GM21423 (cell line): ENCODE data around the gene WASF1.
"Not testable (repeated sequence)": the region's sequence is repeated elsewhere in the genome, so short reads cannot be mapped to it uniquely, and the experiment has no call there.

Experiments used
- ATAC-seq: cut with Tn5 transposase; IDR thresholded peaks from one replicate; pipeline ENCODE4 v1.9.1; 2021; ENCODE audit warnings: mild to moderate bottlenecking, moderate library complexity; ENCODE audit not compliant: unreplicated experiment

Gene WASF1

DNA sequence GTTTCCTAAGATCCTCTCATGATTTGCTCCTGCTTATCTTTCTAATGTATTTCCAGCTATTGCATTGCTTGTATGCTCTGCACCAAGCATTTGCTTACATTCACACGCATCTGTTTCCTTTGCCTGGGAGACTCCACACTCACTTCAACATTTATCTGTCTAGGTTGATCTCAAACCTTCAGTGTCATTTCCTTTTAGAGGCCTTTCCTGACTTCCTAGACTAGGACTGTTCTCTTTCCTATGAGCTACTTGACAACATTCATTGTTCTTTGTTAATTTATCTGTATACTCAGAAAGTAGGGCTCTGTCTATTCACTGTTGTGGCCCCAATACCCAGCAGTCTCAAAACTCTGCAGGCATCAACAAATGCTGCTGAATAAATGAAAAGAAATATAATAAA, 84.4 kb downstream of the WASF1 start:
- ATAC-seq = no peak

- ATAC-seq = no peak
Observed at GRCh38 chr6:110093981-110094380, 85.5 kb downstream of the WASF1 start.

GRCh38 chr6:110090876-110091275, 88.6 kb downstream of the WASF1 start:
- no peak for ATAC-seq

- ATAC-seq = no peak
Observed at GRCh38 chr6:110089323-110089722, 90.1 kb downstream of the WASF1 start.

- no peak for ATAC-seq
Observed at GRCh38 chr6:110085285-110085684, 94.2 kb downstream of the WASF1 start.

DNA sequence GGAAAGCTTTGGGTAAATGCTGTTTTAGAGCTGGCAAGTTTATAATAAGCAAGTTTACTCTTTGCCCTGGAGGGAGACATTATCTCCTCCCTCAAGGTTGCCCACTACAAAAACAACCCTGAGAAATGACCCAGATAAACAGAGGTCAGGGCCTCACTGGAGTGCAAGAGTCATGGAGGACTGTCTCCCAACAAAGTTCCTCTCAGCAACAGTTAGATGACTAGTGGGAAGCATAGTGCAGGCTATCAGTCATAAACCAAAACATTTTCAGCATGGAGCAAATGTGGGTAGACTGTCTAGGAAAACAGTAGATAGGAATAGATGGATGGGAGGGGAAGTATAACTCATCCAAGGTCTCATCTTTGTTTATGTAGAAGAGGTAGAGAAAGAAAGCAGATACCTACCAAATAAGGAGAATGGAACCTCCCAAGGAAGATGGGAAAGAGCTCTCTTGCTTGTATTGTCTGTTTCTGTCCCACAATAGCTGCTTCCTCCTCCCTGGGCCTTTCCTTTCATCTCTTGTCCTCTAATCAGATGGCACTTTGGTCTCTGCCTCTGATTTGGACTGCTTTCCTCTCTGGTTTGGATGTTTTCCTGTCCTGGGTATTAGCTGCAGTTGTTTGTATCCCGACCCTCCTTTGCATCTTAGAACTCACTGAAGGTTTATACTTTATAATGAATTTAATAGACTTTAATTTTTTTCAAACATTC, 95.4 kb downstream of the WASF1 start:
- no peak for ATAC-seq

DNA sequence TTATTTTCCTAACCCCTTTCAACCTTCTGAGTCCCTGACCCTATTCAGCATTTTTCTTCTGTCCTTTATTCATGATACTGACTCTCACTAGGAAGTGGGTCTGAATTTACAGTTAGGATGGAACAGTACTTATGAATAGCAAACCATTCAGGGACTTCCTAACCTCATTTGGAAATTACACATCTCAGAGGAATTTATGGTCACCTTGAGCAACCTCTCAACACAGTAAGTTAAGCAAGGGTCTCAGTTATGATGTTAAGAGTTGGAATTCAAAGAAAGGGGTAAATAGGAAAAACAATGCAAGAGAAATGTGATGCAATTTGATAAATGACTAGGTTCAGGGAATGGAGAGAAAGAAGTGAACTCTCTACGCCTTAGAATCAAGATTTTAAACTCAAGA, 104.1 kb downstream of the WASF1 start:
- no peak for ATAC-seq

DNA sequence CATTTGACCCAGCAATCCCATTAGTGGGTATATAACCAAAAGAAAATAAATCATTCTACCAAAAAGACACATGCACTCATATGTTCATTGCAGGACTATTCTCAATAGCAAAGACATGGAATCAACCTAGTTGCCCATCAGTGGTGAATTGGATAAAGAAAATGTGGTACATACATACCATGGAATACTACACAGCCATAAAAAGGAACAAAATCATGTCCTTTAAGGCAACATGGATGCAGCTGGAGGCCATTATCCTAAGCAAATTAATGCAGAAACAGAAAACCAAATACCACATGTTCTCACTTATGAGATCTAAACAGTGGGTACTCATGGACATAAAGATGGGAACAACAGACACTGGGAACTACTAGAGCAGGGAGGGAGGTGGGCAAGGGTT, 106.0 kb downstream of the WASF1 start:
- not testable (repeated sequence) for ATAC-seq

DNA sequence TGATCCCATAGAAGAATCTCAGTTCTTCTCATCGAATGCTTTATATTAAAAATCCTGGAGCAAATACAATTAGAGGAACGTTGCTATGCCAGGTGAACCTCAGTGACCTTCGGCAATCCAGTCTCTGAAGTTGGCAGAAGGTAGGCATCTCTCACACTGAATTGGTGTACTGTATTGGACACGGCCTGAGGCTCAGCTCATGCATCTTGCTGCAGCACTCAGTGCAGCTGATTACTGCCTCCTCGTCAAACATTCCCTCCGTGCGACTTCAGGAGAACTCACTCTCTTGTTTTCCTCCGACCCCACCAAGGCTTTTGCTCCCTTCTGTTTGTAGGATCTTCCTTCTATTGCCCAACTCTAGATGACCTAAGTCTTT, 110.9 kb downstream of the WASF1 start:
- no peak for ATAC-seq

GRCh38 chr6:110067837-110068591, 111.5 kb downstream of the WASF1 start:
- no peak for ATAC-seq

DNA sequence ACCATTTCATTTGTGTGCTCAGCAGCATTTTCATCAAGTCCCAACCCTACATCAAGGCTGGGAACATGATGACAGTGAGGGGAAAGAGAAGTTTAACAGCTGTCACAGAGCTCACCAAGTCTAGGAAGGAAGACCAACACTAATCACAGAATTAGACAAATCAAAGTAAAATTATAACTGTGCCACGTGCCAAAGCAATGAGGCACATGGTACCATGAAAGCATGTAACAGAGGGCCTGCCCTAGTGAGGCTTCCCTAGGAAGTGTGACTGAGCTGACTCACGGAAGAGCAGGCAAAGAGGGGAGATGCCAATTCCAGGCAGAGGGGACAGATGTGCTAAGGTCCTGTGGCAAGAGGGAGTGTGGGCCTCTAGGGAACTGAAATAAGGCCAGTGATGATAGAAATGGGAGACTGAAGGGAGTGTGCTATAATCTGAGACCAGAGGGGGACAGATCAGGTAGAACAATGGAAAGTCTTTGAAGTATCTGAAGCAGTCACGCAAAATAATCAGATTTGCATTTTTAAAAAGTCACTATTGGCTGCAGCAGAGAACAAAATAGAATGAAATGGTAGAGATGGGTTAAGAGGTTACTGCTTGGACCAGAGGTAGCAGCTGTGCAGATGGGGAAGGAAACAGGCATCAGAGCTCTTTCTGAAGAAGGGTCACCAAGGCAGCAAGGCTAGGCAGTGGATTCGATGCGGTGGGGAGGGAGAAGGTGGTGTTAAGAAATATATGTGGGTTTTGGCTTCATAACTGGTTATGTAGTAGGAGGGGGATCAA, 114.5 kb downstream of the WASF1 start:
- no peak for ATAC-seq

DNA sequence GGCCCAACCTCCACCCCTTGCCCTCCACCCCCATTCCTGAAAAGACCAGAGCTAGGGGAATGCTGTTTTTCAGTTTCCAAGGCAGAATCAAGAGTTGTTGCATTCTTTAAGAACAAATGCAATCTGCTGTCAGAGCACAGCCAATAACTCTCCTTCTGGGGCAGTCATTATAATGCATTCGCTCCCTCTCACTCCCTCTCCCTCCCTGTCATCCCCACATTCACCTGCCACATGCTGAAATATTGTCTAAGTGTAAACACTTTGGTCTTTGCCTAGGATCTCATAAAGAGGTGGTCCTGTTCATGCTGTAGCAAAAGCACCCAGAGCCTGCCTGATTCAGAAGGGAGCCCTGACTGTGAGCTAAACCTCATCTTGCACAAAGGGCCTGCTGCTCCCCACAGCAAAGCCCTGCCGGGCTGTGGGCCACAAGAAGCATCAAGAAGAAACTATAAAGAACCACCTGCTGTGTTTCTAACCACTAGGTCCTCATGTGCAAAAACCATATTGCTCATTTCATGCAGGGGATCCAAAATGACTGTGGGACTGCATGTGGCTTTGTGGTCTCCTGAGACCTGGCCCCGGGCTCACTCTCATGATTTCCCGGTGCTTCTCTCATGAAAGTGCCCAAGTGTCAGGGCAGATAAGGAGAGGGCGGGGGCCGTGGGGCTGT, 115.7 kb downstream of the WASF1 start:
- peak; percentile 59 for ATAC-seq

DNA sequence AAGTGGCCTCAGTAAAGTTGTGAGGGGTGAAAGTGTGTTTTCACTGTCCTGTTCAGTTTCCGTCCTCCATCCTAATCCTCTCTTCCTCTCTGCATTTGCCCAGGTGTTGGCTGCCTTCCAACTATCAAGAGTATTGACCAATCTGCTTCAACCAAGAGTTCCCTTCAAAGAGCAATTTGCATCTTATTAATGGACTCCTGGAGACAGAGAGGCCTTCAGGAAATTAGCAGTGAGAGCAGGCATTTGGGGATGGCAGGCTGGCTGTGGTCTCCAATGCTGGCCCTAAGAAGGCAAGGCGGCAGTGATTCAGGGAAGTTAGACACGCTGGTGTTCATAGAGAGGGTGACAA, 124.1 kb downstream of the WASF1 start:
- ATAC-seq = no peak

DNA sequence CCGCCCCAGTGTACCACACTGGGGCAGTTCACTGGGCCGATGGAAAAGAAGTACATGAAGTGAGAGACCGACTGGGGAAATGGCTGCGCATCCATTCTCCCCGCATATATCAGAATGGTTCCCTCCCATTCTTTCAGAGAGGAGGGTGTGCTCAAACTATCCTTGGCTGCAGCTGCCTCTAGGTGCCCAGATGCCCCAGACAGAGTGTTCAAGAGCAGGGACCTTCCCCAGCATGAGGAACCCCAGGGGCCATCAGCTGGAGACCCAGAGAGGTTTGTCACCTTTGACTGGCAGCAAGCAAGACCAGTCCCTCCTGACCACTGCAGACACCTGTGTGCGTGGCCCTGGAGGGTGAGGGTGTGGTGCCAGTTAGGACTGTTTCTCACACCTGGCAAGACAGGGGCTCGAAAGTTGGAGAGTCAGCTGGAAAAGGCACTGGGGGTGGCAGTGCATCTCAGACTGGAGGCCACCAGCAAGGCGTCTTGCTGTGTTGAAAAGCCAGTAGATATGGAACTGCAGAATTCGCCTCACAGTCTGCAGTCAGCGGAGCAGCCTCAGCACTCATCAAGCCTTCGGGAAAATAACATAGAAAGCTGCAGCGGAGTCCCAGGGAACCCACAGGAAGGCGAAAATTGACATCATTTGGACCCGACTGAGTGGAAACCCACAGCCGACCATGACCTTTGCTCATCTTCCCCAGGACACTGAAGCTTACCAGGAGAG, 124.6 kb downstream of the WASF1 start:
- ATAC-seq = no peak

DNA sequence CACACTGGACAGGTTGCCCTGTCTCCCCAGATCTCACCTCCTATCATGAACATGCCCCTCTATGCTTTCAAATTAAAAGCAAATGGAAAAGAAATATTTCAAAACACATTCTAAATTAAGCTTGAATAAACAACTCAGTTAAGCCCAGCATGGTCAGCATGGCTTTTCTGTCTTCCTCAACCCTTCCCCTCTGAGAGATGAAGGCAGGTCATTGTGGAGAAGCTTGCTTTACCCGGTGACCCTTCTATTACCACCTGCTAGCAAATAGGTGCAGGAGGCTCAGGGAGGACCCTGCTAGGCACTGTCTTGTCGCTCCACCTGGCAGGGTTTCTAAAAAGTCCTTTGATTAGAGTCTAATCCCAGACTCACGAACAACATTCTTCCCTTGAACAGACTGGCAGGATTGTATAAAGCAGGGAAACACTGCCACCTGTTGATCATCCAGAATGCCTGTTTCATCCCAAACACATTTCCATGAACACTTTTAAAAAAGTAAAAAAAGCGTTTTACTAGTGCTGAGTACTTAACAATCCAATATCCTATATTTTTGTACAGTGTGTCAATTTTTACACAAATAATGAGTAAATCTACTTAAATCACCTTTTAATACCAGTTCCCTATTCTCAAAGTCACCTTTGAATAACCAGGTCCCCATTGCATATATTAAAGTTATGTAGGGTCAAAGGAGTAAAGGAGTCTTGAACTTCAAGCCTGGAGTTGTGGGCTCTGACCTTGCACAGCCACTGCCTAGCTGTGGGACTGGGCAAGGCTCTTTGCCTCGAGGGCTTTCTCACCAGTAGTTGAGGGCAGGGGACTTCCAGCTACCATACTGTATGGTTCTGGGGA, 125.9 kb downstream of the WASF1 start:
- ATAC-seq = no peak

GRCh38 chr6:110050440-110050813, 129.0 kb downstream of the WASF1 start:
- no peak for ATAC-seq
